Dermis blood vessel endothelial cell (primary cell): ENCODE data around the gene FAM25A. TPM values are rescaled to one million over a fixed set of nuclear protein-coding genes. Genes with fewer than 3 reads are reported as not detected.

ENCODE experiments used
- DNase-seq: peaks from one replicate; pipeline ENCODE4 v3.0.0; 2010
- total RNA-seq: library from RNA; depleted of rRNA; stranded (reverse); fragments of >200 nt; gene quantifications from 2 replicates; pipeline ENCODE4 v1.2.3, GENCODE V29; 2014

The FAM25A gene
- total RNA-seq, 1 donor from 2014 or later = not detected

DNA sequence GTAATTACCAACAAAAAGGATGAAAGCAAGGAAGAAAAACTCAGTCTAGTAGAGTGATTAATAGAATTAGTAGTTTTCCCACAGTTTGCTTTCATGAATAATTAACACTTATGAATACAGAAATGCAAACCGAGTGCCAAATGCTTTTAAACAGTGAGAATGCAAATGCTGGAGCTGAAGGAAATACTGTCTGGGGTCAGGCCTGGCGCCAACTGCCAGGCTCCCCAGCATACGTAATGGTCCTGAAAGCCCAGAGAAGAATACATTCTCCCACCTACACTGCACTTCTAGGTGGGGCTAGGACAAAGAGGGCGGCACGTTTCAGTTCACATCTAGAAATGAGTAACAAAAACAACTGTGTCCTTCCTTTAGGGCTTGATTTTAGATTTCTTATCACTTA, 44.6 kb downstream of the FAM25A start:
- DNase-seq = no peak

DNA sequence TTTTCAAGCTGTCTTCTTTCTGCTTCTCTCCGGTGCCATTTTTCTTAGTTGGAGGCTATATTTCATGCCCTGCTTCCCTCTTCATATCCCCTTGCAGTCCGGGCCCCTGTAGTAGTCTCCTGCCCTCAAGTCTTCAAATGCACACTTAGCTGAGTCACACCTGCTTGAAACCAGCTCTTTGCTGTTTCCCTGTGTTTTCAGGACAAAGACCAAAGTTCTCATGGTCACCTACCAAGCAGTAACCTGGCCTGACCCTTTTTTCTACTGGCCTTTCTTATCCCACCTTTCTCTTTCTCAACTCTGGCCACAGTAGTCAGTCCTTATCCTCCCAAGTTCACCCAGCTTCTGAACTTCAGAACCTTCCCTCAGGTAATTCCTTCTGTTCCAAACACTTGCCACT, 46.1 kb downstream of the FAM25A start:
- no peak for DNase-seq

DNA sequence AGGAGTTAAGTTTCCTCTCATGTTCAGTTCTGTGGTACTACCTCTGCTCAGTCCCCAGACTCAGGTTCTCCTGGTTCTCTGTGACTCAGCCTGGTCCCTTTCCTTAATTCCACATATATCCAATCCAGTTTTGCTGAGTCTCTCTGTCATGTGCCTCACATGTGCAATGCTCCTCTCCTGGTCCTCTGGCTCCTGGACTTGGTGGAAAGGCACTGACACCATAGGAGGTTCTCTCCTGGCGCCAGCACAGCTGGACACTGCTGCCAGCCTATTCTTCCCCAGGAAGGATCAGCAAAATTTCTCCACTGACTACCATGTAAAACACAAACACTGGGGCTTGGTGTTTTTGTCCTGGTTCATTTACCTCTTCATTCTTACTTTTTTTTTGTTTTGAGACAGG, 46.8 kb downstream of the FAM25A start:
- no peak for DNase-seq

DNA sequence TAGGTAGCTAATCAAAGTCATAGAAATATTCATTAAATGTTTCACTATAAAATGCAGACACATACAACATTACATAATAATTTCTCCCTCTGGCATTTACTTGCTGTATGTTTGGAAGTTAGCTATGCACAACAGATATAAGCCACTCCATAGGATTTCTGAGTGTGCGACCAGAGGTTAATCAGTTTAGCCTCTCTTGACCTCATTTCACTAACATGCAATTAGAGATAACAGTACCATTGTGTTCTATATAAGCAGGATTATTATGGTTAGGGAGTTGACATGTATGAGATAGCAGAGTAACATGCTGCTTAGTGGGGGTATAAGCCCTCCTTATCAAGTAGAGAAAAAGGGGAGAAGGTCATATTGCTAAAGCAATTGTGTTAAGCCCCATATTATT, 48.2 kb downstream of the FAM25A start:
- no peak for DNase-seq

DNA sequence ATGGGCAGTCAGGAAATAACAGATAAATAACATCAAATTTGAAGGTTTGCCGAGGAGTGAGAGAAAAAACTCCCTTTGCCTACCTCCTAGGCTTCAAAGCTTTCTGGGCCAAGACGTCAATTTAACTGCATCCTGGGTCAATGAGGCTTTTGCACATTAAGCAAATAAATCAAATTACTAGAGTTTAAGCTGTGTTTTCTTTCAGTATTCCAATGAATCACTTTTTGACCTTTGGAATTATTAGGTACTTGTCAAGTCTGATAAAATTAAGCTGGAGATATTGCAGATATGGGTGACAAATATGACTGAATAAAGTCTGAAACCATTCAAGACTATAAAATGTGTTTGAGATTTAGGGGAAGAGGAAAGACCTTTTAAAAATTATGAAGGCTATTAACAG, 52.4 kb downstream of the FAM25A start:
- DNase-seq = no peak

Other genes starting within 250 kb of the FAM25A start
- 465 and 483 TPM in 2 replicates for gene MMRN2, start 62.7 kb upstream of the FAM25A start, total RNA-seq
- 111 and 117 TPM in 2 replicates for gene SNCG, start 61.7 kb upstream of the FAM25A start, total RNA-seq
- gene ADIRF, start 51.8 kb upstream of the FAM25A start, total RNA-seq = 12.8 and 23.8 TPM in 2 replicates
- gene GLUD1, start 74.5 kb downstream of the FAM25A start, total RNA-seq = 207 and 216 TPM in 2 replicates
- gene SHLD2, start 74.9 kb downstream of the FAM25A start, total RNA-seq = 25.9 and 36.2 TPM in 2 replicates
- gene NUTM2A, start 205.2 kb downstream of the FAM25A start, total RNA-seq = 0.09 and 0.85 TPM in 2 replicates